K562 (cell line): ENCODE data around the gene MARK3. TPM values are rescaled to one million over a fixed set of nuclear protein-coding genes. Genes with fewer than 3 reads are reported as not detected.

Experiments used
- ATAC-seq: fragments of 200-7000 bp; cut with Tn5 transposase; 3 replicates; pipeline ENCODE4 v1.9.1; 2020; ENCODE audit warnings: moderate library complexity
- BruUV-seq: library from RNA; stranded (reverse); fragments of 400-500 nt; replicated peaks from 2 replicates; lab custom pipeline; 2021; lab: Mats Ljungman, UMichigan
- CTCF ChIA-PET: fragments of 300-600 bp; formaldehyde crosslinking; extraction: SDS; loops from one replicate; lab custom pipeline; 2021; ENCODE audit warnings: low intra/inter-chr PET ratio; lab: Yijun Ruan, JAX
- POLR2A ChIA-PET: fragments of 300-600, 350-650 bp; sonication (Branson Sonifier 250); formaldehyde crosslinking; extraction: SDS; loops from one replicate; lab custom pipeline; 2021; ENCODE audit warnings: antibody characterized with exemption, inconsistent platforms; lab: Yijun Ruan, JAX
- DNase-seq, 4 experiments: peaks; one replicate each; pipeline versions ENCODE4 v3.0.0 to v3.0.0-alpha.2; 2011 to 2018; ENCODE audit warnings: low spot score in 3 of 4, mixed read lengths in 3 of 4; ENCODE audit errors: extremely low read depth in 1 of 4
- FAIRE-seq: peaks from 2 replicates; lab custom pipeline; 2011; peaks lifted over from hg19 to GRCh38; lab: Jason Lieb, UNC
- H2AFZ ChIP-seq: 2 replicates; pipeline ENCODE4 v1.6.0; 2011; ENCODE audit warnings: low read depth, low read length, control low read depth, inconsistent platforms
- H3K27ac ChIP-seq: fragments of 200-600 bp; 3 replicates; pipeline ENCODE4 v1.8.0; 2011; ENCODE audit warnings: low read depth, mild to moderate bottlenecking, control low read depth, inconsistent platforms, low read length, moderate library complexity, mixed read lengths; ENCODE audit errors: extremely low read depth
- H3K27me3 ChIP-seq, 2 experiments: fragments of 300-600 bp in 1 of 2; 2 replicates in 1 of 2; 3 replicates in 1 of 2; pipeline versions ENCODE4 v1.6.0 to v1.8.0; 2011; ENCODE audit warnings: inconsistent platforms in 2 of 2, low read length in 2 of 2, mild to moderate bottlenecking in 1 of 2, mixed read lengths in 1 of 2, moderate library complexity in 1 of 2; ENCODE audit not compliant: control insufficient read depth in 2 of 2, insufficient read depth in 2 of 2
- H3K36me3 ChIP-seq: fragments of 300-600 bp; 3 replicates; pipeline ENCODE4 v1.8.0; 2011; ENCODE audit warnings: mild to moderate bottlenecking, low read length, inconsistent platforms; ENCODE audit not compliant: control insufficient read depth, insufficient read depth
- H3K4me1 ChIP-seq, 2 experiments: fragments of 200-600 bp in 1 of 2; replicated peaks in 1 of 2; 2 replicates in 1 of 2; 3 replicates in 1 of 2; pipeline versions ENCODE4 v1.5.1 to v1.8.0; 2011; ENCODE audit warnings: inconsistent platforms in 2 of 2, low read length in 2 of 2, mild to moderate bottlenecking in 1 of 2, mixed read lengths in 1 of 2, moderate library complexity in 1 of 2; ENCODE audit not compliant: control insufficient read depth in 2 of 2, insufficient read depth in 2 of 2
- H3K4me2 ChIP-seq: 2 replicates; pipeline ENCODE4 v1.6.1; 2011; ENCODE audit warnings: low read length, control low read depth, inconsistent platforms, mixed read lengths; ENCODE audit not compliant: insufficient read depth
- H3K4me3 ChIP-seq: fragments of 200-600 bp; sonication (generic), shearing (Covaris generic); 2 replicates; pipeline ENCODE4 v1.5.1; 2016; ENCODE audit warnings: control low read depth, inconsistent platforms
- H3K79me2 ChIP-seq: fragments of 200-600 bp; 3 replicates; pipeline ENCODE4 v1.8.0; 2011; ENCODE audit warnings: low read length, inconsistent platforms; ENCODE audit not compliant: control insufficient read depth, insufficient read depth
- H3K9ac ChIP-seq, 2 experiments: 2 replicates each; pipeline versions ENCODE4 v1.6.0 to v1.6.1; 2011; ENCODE audit warnings: low read depth in 2 of 2, low read length in 2 of 2, control low read depth in 1 of 2, inconsistent platforms in 1 of 2, mild to moderate bottlenecking in 1 of 2, mixed read lengths in 1 of 2; ENCODE audit not compliant: insufficient read depth in 1 of 2
- H3K9me1 ChIP-seq: one replicate; pipeline ENCODE4 v1.6.0; 2011; ENCODE audit warnings: inconsistent platforms, mild to moderate bottlenecking, low read length, moderate library complexity; ENCODE audit not compliant: control insufficient read depth, insufficient read depth
- H3K9me3 ChIP-seq: replicated peaks from 2 replicates; pipeline ENCODE4 v1.5.1; 2011; ENCODE audit warnings: low read depth, low read length, inconsistent platforms; ENCODE audit not compliant: control insufficient read depth, insufficient read depth
- H4K20me1 ChIP-seq: replicated peaks from 2 replicates; pipeline ENCODE4 v1.6.1; 2011; ENCODE audit warnings: low read length, inconsistent platforms, mixed read lengths; ENCODE audit not compliant: control insufficient read depth, insufficient read depth
- ATF3 ChIP-seq, 2 experiments: fragments of 450-650 bp in 1 of 2; sonication (generic) in 1 of 2; formaldehyde crosslinking in 1 of 2; IDR thresholded peaks in 1 of 2; conservative IDR thresholded peaks in 1 of 2; 2 replicates each; pipeline versions ENCODE4 v1.6.1 to v1.8.1; 2016 to 2023; ENCODE audit warnings: mild to moderate bottlenecking in 2 of 2, moderate library complexity in 2 of 2, inconsistent platforms in 1 of 2, missing genetic modification reagents in 1 of 2
- E2F4 ChIP-seq: sonication (generic); formaldehyde crosslinking; IDR thresholded peaks from 2 replicates; pipeline ENCODE4 v1.8.0; 2022; ENCODE audit warnings: mild to moderate bottlenecking, low read depth, missing genetic modification reagents
- EGR1 ChIP-seq: fragments of 450-650 bp; conservative IDR thresholded peaks from 2 replicates; pipeline ENCODE4 v1.6.1; 2017; ENCODE audit warnings: mild to moderate bottlenecking
- ELF1 ChIP-seq: fragments of 200-800 bp; sonication (Bioruptor generic); IDR thresholded peaks from 2 replicates; pipeline ENCODE4 v1.6.1; 2016; ENCODE audit warnings: missing genetic modification characterization, missing compliant biosample characterization
- FOSL1 ChIP-seq: fragments of 200-800 bp; sonication (Bioruptor generic); conservative IDR thresholded peaks from 2 replicates; pipeline ENCODE4 v1.6.1; 2016; ENCODE audit warnings: missing genetic modification characterization, missing compliant biosample characterization
- JUN ChIP-seq, 2 experiments: sonication (generic) in 1 of 2; formaldehyde crosslinking in 1 of 2; IDR thresholded peaks; 2 replicates each; pipeline versions ENCODE4 v1.6.1 to v1.8.0; 2012 to 2022; ENCODE audit warnings: borderline replicate concordance in 2 of 2, mild to moderate bottlenecking in 2 of 2, improper control_type of control experiment in 1 of 2, low read depth in 1 of 2, low read length in 1 of 2, missing genetic modification reagents in 1 of 2
- JUND ChIP-seq, 2 experiments: IDR thresholded peaks; 2 replicates in 1 of 2; 3 replicates in 1 of 2; pipeline ENCODE4 v1.6.1; 2011; ENCODE audit warnings: borderline replicate concordance in 2 of 2, low read depth in 2 of 2, low read length in 2 of 2, improper control_type of control experiment in 1 of 2, missing biosample characterization in 1 of 2, missing genetic modification characterization in 1 of 2, missing genetic modification reagents in 1 of 2
- NONO ChIP-seq, 2 experiments: fragments of 200-400 bp in 1 of 2; fragments of 450-650 bp in 1 of 2; formaldehyde crosslinking in 1 of 2; IDR thresholded peaks; 2 replicates each; pipeline ENCODE4 v1.6.1; 2017; ENCODE audit warnings: low read depth in 2 of 2, mild to moderate bottlenecking in 2 of 2, moderate library complexity in 2 of 2, low read length in 1 of 2
- TBP ChIP-seq: optimal IDR thresholded peaks from 2 replicates; pipeline ENCODE3; 2011; ENCODE audit warnings: low read depth, low read length, improper control_type of control experiment
- ZNF184 ChIP-seq: sonication (generic); formaldehyde crosslinking; IDR thresholded peaks from 2 replicates; pipeline ENCODE4 v1.5.0; 2020; ENCODE audit warnings: missing genetic modification reagents
- ZNF277 ChIP-seq: fragments of 250-450 bp; sonication (Bioruptor Pico); IDR thresholded peaks from 2 replicates; pipeline ENCODE4 v1.8.0; 2022; ENCODE audit warnings: inconsistent platforms, mild to moderate bottlenecking, moderate library complexity, borderline replicate concordance
- ZNF354B ChIP-seq: fragments of 250-450 bp; sonication (Bioruptor Pico); IDR thresholded peaks from 2 replicates; pipeline ENCODE4 v1.4.0; 2020
- WGBS: fragments of 100-300 bp; shearing (Covaris generic); methylation state at CpG from one replicate; pipeline ENCODE4 v1.1.6; 2016; ENCODE audit warnings: low coverage, mixed read lengths; ENCODE audit not compliant: insufficient coverage; ENCODE audit errors: missing lambda C conversion rate; 5-methylcytosine and 5-hydroxymethylcytosine counted together
- in situ Hi-C: fragments of 300-500 bp; cut with MboI; formaldehyde crosslinking; loops from 4 replicates; pipeline ENCODE4 v1.15.0; 2018; ENCODE audit warnings: inconsistent platforms, mixed read lengths
- intact Hi-C: fragments of 100-400 bp; cut with micrococcal nuclease; formaldehyde crosslinking; loops from 2 replicates; pipeline ENCODE4 v1.14.2; 2022
- polyA plus RNA-seq, 8 experiments: library from polyadenylated mRNA; depleted of rRNA in 4 of 8; stranded (reverse) in 5 of 8; unstranded in 3 of 8; fragments of >200 nt; fragmentation: Nextera tagmentation in 2 of 8; fragmentation: Illumina TruSeq in 1 of 8; extraction: Ambion mirVana in 2 of 8; extraction: Trizol in 1 of 8; gene quantifications; 2 replicates each; pipeline versions ENCODE4 v1.2.1 to v1.2.3, GENCODE V29; 2011 to 2014; ENCODE audit warnings: inconsistent platforms in 1 of 8, missing spikeins in 1 of 8
- total RNA-seq, 7 experiments: library from RNA; depleted of rRNA in 6 of 7; stranded (reverse); fragments of >200 nt in 6 of 7; fragmentation: Illumina TruSeq in 2 of 7; extraction: Trizol in 2 of 7; gene quantifications; 2 replicates each; pipeline versions ENCODE4 v1.2.1 to v1.2.3, GENCODE V29; 2011 to 2021; ENCODE audit warnings: low replicate concordance in 1 of 7

The MARK3 gene
- total and polyA plus RNA-seq, 9 of the 15 experiments (the other 6 are each of a cell fraction or from before 2014, with no cell fraction given), result 10.1 to 68.7 (median 56.3) TPM

GRCh38 chr14:103398427-103399195 lies 13.4 kb downstream of the MARK3 start:
- TF ChIP-seq E2F4 (CRISPR knock-in tag) (no peak), EGR1 (0 out of 2 replicates have a peak, but pooled peaks have one; percentile 11), ATF3 (IDR thresholded peaks at IDR 0.05) (peak; percentile 79), ATF3 (CRISPR knock-in tag; conservative IDR thresholded peaks at IDR 0.05) (no peak), FOSL1 (tag) (peak; percentile 40), JUN (IDR thresholded peaks at IDR 0.05; ENCODE audit: borderline replicate concordance, low read depth, low read length) (peak; percentile 50; the same call in 1 of the 2 replicates), JUN (CRISPR knock-in tag; IDR thresholded peaks at IDR 0.05; ENCODE audit: borderline replicate concordance) (no peak), ZNF184 (CRISPR knock-in tag) (no peak), ELF1 (0 out of 2 replicates have a peak, but pooled peaks have one; percentile 22), NONO (IDR thresholded peaks at IDR 0.05; ENCODE audit: low read depth in 2 of 2, low read length in 1 of 2) (no peak), ZNF277 (CRISPR knock-in tag) (no peak), TBP (no peak), ZNF354B (CRISPR knock-in tag) (no peak), JUND (IDR thresholded peaks at IDR 0.05; ENCODE audit: borderline replicate concordance, low read depth, low read length) (peak; percentile 73), JUND (tag; IDR thresholded peaks at IDR 0.05; ENCODE audit: borderline replicate concordance, low read depth, low read length) (peak; percentile 24; the same call in 1 of the 3 replicates)
- Histone ChIP-seq H3K9ac (no peak overlapping the region), H3K9me3 (no peaks in the 10 kb centered on the region), H3K27me3 (no peaks in the 10 kb centered on the region), H3K4me2 (no peak overlapping the region), H3K9me1 (no peaks in the 10 kb centered on the region), H3K36me3 (0 out of 3 replicates have a peak, but pooled peaks cover 2% of the 10 kb centered on the region), H3K79me2 (peaks cover 99% of the 10 kb centered on the region), H3K4me1 (peaks cover 11 to 57% of the 10 kb centered on the region in 2 experiments), H4K20me1 (peaks cover 27% of the 10 kb centered on the region), H2AFZ (no peak overlapping the region), H3K4me3 (no peak overlapping the region), H3K27ac (peak overlapping the region; percentile 45; the same call in 1 of the 3 replicates)
- intact Hi-C loops, result loop anchor here (10.0 kb wide), 1 partner anchor 126 kb away; the partner anchor contains the start of genes CKB and TRMT61A
- ChIA-PET POLR2A (interaction anchor here (1.5 kb wide), 1 partner anchor 10 kb away, joined by 5 read pairs; no protein-coding TSS in a partner anchor), CTCF (no interaction called here)
- DNase-seq (no peak), FAIRE-seq (peak; percentile 52), ATAC-seq (no peak)
- BruUV-seq, result no TSS peak
- 48% methylated on average over 7 of the region's 7 CpGs for WGBS
- in situ Hi-C loops, result no loop called here
